H9 (cell line): ENCODE measurements around the gene SMYD2. TPM values are rescaled to one million over a fixed set of nuclear protein-coding genes. Genes with fewer than 3 reads are reported as not detected.

Experiments
- DNase-seq: peaks from one replicate; pipeline ENCODE4 v3.0.0-alpha.2; 2017
- H2AFZ ChIP-seq: one replicate; pipeline ENCODE4 v1.6.1; 2013; ENCODE audit warnings: mild to moderate bottlenecking, low read length, control low read depth, moderate library complexity
- H2AK5ac ChIP-seq: 2 replicates; pipeline ENCODE4 v1.6.1; 2013; ENCODE audit warnings: low read length, control low read depth, mixed read lengths; ENCODE audit not compliant: insufficient read length
- H2BK120ac ChIP-seq: one replicate; pipeline ENCODE4 v1.6.1; 2013; ENCODE audit warnings: low read depth, mild to moderate bottlenecking, low read length, control low read depth, inconsistent platforms; ENCODE audit not compliant: poor library complexity, severe bottlenecking
- H2BK12ac ChIP-seq: 2 replicates; pipeline ENCODE4 v1.6.1; 2013; ENCODE audit warnings: low read length, control low read depth, mixed read lengths, low read depth; ENCODE audit not compliant: insufficient read length
- H2BK15ac ChIP-seq: 2 replicates; pipeline ENCODE4 v1.6.1; 2013; ENCODE audit warnings: low read depth, low read length, control low read depth
- H2BK20ac ChIP-seq: one replicate; pipeline ENCODE4 v1.6.1; 2013; ENCODE audit warnings: low read depth, mild to moderate bottlenecking, low read length, control low read depth, inconsistent platforms; ENCODE audit not compliant: poor library complexity, severe bottlenecking
- H2BK5ac ChIP-seq: 2 replicates; pipeline ENCODE4 v1.6.1; 2013; ENCODE audit warnings: low read length, control low read depth, mixed read lengths; ENCODE audit not compliant: insufficient read length
- H3K14ac ChIP-seq: 2 replicates; pipeline ENCODE4 v1.6.1; 2013; ENCODE audit warnings: low read length, control low read depth; ENCODE audit not compliant: insufficient read depth
- H3K18ac ChIP-seq: 2 replicates; pipeline ENCODE4 v1.6.1; 2013; ENCODE audit warnings: low read depth, mild to moderate bottlenecking, mixed read lengths, low read length, control low read depth; ENCODE audit not compliant: insufficient read length
- H3K23ac ChIP-seq: 2 replicates; pipeline ENCODE4 v1.6.1; 2013; ENCODE audit warnings: low read length, control low read depth, mixed read lengths, low read depth; ENCODE audit not compliant: insufficient read length
- H3K23me2 ChIP-seq: 2 replicates; pipeline ENCODE4 v1.6.1; 2013; ENCODE audit warnings: low read depth, mild to moderate bottlenecking, mixed read lengths, low read length, control low read depth; ENCODE audit not compliant: insufficient read length, poor library complexity, severe bottlenecking
- H3K27ac ChIP-seq: 2 replicates; pipeline ENCODE4 v1.5.1; 2013; ENCODE audit warnings: low read length, control low read depth, mixed read lengths, low read depth; ENCODE audit not compliant: insufficient read length
- H3K27me3 ChIP-seq: 2 replicates; pipeline ENCODE4 v1.6.1; 2013; ENCODE audit warnings: low read length, control low read depth, inconsistent platforms; ENCODE audit not compliant: insufficient read depth
- H3K4ac ChIP-seq: 2 replicates; pipeline ENCODE4 v1.6.1; 2013; ENCODE audit warnings: low read depth, mild to moderate bottlenecking, control low read depth, inconsistent platforms, low read length, moderate library complexity
- H3K4me1 ChIP-seq: 2 replicates; pipeline ENCODE4 v1.6.1; 2013; ENCODE audit warnings: low read length, control low read depth, inconsistent platforms; ENCODE audit not compliant: insufficient read depth
- H3K4me2 ChIP-seq: 2 replicates; pipeline ENCODE4 v1.6.1; 2013; ENCODE audit warnings: low read length, control low read depth, mixed read lengths; ENCODE audit not compliant: insufficient read length, insufficient read depth
- H3K56ac ChIP-seq: 2 replicates; pipeline ENCODE4 v1.6.1; 2013; ENCODE audit warnings: low read depth, mild to moderate bottlenecking, mixed read lengths, low read length, control low read depth; ENCODE audit not compliant: insufficient read length
- H3K79me1 ChIP-seq: 2 replicates; pipeline ENCODE4 v1.6.1; 2013; ENCODE audit warnings: low read depth, mild to moderate bottlenecking, moderate library complexity, low read length, control low read depth, inconsistent platforms; ENCODE audit not compliant: insufficient read depth, poor library complexity, severe bottlenecking
- H3K79me2 ChIP-seq: 2 replicates; pipeline ENCODE4 v1.6.1; 2013; ENCODE audit warnings: low read length, control low read depth, inconsistent platforms; ENCODE audit not compliant: insufficient read depth
- H3K9ac ChIP-seq: 2 replicates; pipeline ENCODE4 v1.6.1; 2013; ENCODE audit warnings: low read length, control low read depth, mixed read lengths; ENCODE audit not compliant: insufficient read length; ENCODE audit errors: extremely low read depth
- H3K9me3 ChIP-seq: one replicate; pipeline ENCODE4 v1.6.1; 2013; ENCODE audit warnings: low read depth, low read length, inconsistent platforms; ENCODE audit not compliant: control insufficient read depth
- H3T11ph ChIP-seq: one replicate; pipeline ENCODE4 v1.6.1; 2013; ENCODE audit warnings: mild to moderate bottlenecking, low read length, control low read depth, inconsistent platforms
- H4K20me1 ChIP-seq: one replicate; pipeline ENCODE4 v1.6.1; 2013; ENCODE audit not compliant: control insufficient read depth, insufficient read length, insufficient read depth
- H4K5ac ChIP-seq: 2 replicates; pipeline ENCODE4 v1.6.1; 2013; ENCODE audit warnings: low read depth, mild to moderate bottlenecking, mixed read lengths, low read length, control low read depth; ENCODE audit not compliant: insufficient read length
- H4K8ac ChIP-seq: replicated peaks from 2 replicates; pipeline ENCODE4 v1.6.1; 2013; ENCODE audit warnings: low read length, control low read depth, mixed read lengths, low read depth; ENCODE audit not compliant: insufficient read length
- H4K91ac ChIP-seq: 2 replicates; pipeline ENCODE4 v1.6.1; 2013; ENCODE audit warnings: low read depth, mild to moderate bottlenecking, moderate library complexity, mixed read lengths, low read length, control low read depth; ENCODE audit not compliant: insufficient read length
- H3K27ac Mint-ChIP-seq, 3 experiments: 2 replicates in 2 of 3; 3 replicates in 1 of 3; pipeline ENCODE4 v1.8.0; 2020 to 2021; ENCODE audit warnings: mixed read lengths in 3 of 3, mild to moderate bottlenecking in 1 of 3, moderate library complexity in 1 of 3
- H3K27me3 Mint-ChIP-seq: 2 replicates; pipeline ENCODE4 v1.8.0; 2021; ENCODE audit warnings: low read depth, mild to moderate bottlenecking, moderate library complexity, mixed read lengths
- H3K36me3 Mint-ChIP-seq, 3 experiments: 2 replicates in 2 of 3; 3 replicates in 1 of 3; pipeline ENCODE4 v1.8.0; 2020 to 2021; ENCODE audit warnings: low read depth in 3 of 3, mixed read lengths in 3 of 3; ENCODE audit not compliant: insufficient read depth in 1 of 3
- H3K4me1 Mint-ChIP-seq, 2 experiments: 2 replicates each; pipeline ENCODE4 v1.8.0; 2020; ENCODE audit warnings: mixed read lengths in 2 of 2
- H3K4me3 Mint-ChIP-seq, 2 experiments: 2 replicates in 1 of 2; 3 replicates in 1 of 2; pipeline ENCODE4 v1.8.0; 2020 to 2021; ENCODE audit warnings: mild to moderate bottlenecking in 2 of 2, mixed read lengths in 2 of 2, moderate library complexity in 1 of 2
- H3K9me3 Mint-ChIP-seq, 2 experiments: 2 replicates in 1 of 2; 3 replicates in 1 of 2; pipeline ENCODE4 v1.8.0; 2020; ENCODE audit warnings: mild to moderate bottlenecking in 2 of 2, mixed read lengths in 2 of 2, moderate library complexity in 1 of 2
- CTCF ChIP-seq: fragments of 200-600 bp; sonication (generic); conservative IDR thresholded peaks from 3 replicates; pipeline ENCODE4 v1.8.0; 2021; ENCODE audit warnings: antibody characterized with exemption, mild to moderate bottlenecking
- WGBS: extraction: QIAGEN DNeasy Blood & Tissue Kit; methylation state at CpG from one replicate; pipeline ENCODE4 v1.1.7; 2013; ENCODE audit warnings: missing lambda C conversion rate, low lambda C conversion rate, mixed read lengths; ENCODE audit not compliant: insufficient read length; ENCODE audit errors: extremely low coverage; 5-methylcytosine and 5-hydroxymethylcytosine counted together
- total RNA-seq: library from RNA; stranded (reverse); gene quantifications from 2 replicates; pipeline ENCODE4 v1.2.1, GENCODE V29; 2021

The SMYD2 gene
- total RNA-seq, 1 experiment from 2014 or later: 10.9 TPM

- Mint-ChIP-seq H3K4me1 (no peaks in the 10 kb centered on the region), H3K36me3 (peaks cover 2 to 72% (median 44%) of the 10 kb centered on the region in 3 experiments; a peak in 6 of 7 replicates), H3K27me3 (no peaks in the 10 kb centered on the region), H3K9me3 (no peaks in the 10 kb centered on the region), H3K4me3 (no peak overlapping the region), H3K27ac (peak overlapping the region in 1 of 3 experiments; percentile 76; a peak in 1 of 7 replicates)
- H3K9ac ChIP-seq: no peak overlapping the region
- H2BK5ac ChIP-seq: no peak overlapping the region
- H3K79me2 ChIP-seq: no peaks in the 10 kb centered on the region
- H3K56ac ChIP-seq: no peak overlapping the region
- H2AFZ ChIP-seq: no peak overlapping the region
- no peak overlapping the region for H3K4ac ChIP-seq
- H3K79me1 ChIP-seq: no peaks in the 10 kb centered on the region
- no peak overlapping the region for H3T11ph ChIP-seq
- H3K9me3 ChIP-seq: no peaks in the 10 kb centered on the region
- no peaks in the 10 kb centered on the region for H3K27me3 ChIP-seq
- H2BK12ac ChIP-seq: no peak overlapping the region
- no peaks in the 10 kb centered on the region for H3K23me2 ChIP-seq
- H4K8ac ChIP-seq: no peak overlapping the region
- no peak for DNase-seq
- H3K23ac ChIP-seq: no peak overlapping the region
- no CpG with 5 or more reads among the region's 4 CpGs for WGBS
- H4K91ac ChIP-seq: no peak overlapping the region
- H3K4me1 ChIP-seq: no peaks in the 10 kb centered on the region
- no peaks in the 10 kb centered on the region for H4K20me1 ChIP-seq
- H3K18ac ChIP-seq: no peak overlapping the region
- H2BK15ac ChIP-seq: no peak overlapping the region
- H3K4me2 ChIP-seq: no peak overlapping the region
- H2BK120ac ChIP-seq: no peak overlapping the region
- H2BK20ac ChIP-seq: no peak overlapping the region
- H3K14ac ChIP-seq: no peak overlapping the region
- TF ChIP-seq CTCF: no peak
- no peak overlapping the region for H2AK5ac ChIP-seq
- H4K5ac ChIP-seq: no peak overlapping the region
- H3K27ac ChIP-seq: no peak overlapping the region
Observed at GRCh38 chr1:214363386-214363785, 82.4 kb downstream of the SMYD2 start.
